Memory B cell (primary cell): ENCODE data around the gene RAET1E.
"Not testable (repeated sequence)": the region's sequence is repeated elsewhere in the genome, so short reads cannot be mapped to it uniquely, and the experiment has no call there.

Source experiments
- ATAC-seq: fragments of 150-1000 bp; cut with Tn5 transposase; 2 replicates; pipeline ENCODE4 v1.10.0; 2021; ENCODE audit warnings: low read depth, mild to moderate bottlenecking, moderate library complexity
- DNase-seq, 2 donors: peaks; one replicate each; pipeline ENCODE4 v3.0.0; 2022; ENCODE audit warnings: low spot score in 2 of 2
- H3K27ac Mint-ChIP-seq: one replicate; pipeline ENCODE4 v1.8.0; 2022; ENCODE audit warnings: mild to moderate bottlenecking, moderate library complexity, mixed read lengths
- H3K27me3 Mint-ChIP-seq: one replicate; pipeline ENCODE4 v1.8.0; 2022; ENCODE audit warnings: mixed read lengths
- H3K36me3 Mint-ChIP-seq: one replicate; pipeline ENCODE4 v1.8.0; 2022; ENCODE audit warnings: mild to moderate bottlenecking, mixed read lengths
- H3K4me1 Mint-ChIP-seq: one replicate; pipeline ENCODE4 v1.8.0; 2022; ENCODE audit warnings: mixed read lengths
- H3K4me3 Mint-ChIP-seq: one replicate; pipeline ENCODE4 v1.8.0; 2022; ENCODE audit warnings: mild to moderate bottlenecking, moderate library complexity, mixed read lengths
- H3K9me3 Mint-ChIP-seq: one replicate; pipeline ENCODE4 v1.8.0; 2022; ENCODE audit warnings: mixed read lengths

RAET1E gene

DNA sequence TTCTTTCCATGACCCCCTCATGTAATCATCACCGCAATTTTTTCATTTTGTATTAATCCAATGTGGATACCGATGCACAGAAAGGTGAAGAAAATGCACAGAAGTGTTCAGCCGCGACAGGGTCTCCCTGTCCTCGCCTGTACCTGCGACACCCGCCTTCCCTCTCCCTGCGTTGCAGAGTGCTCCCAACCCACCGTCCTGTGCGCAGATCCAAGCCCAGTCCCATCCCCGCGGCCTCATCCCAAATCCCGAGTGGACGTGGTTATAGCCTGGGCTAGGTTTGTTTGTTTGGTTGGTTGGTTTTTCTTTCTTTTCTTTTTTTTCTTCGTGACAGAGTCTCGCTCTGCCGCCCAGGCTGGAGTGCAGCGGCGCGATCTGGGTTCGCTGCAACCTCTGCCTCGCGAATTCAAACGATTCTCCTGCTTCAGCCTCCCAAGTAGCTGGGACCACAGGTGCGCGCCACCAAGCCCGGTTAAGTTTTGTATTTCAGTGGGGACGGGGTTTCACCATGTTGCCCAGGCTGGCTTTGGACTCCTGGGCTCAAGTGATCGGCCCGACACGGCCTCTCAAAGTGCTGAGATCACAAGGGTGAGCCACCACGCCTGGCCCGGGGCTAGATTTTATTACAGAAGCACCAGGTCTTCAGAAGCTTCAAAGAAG is 25.5 kb upstream of the RAET1E start:
- Mint-ChIP-seq H3K4me3 (peak overlapping the region; percentile 79), H3K9me3 (no peaks in the 10 kb centered on the region), H3K4me1 (peaks cover 18% of the 10 kb centered on the region), H3K36me3 (no peaks in the 10 kb centered on the region), H3K27ac (no peak overlapping the region), H3K27me3 (peaks cover 49% of the 10 kb centered on the region)
- no peak for DNase-seq
- ATAC-seq = peak; percentile 2

DNA sequence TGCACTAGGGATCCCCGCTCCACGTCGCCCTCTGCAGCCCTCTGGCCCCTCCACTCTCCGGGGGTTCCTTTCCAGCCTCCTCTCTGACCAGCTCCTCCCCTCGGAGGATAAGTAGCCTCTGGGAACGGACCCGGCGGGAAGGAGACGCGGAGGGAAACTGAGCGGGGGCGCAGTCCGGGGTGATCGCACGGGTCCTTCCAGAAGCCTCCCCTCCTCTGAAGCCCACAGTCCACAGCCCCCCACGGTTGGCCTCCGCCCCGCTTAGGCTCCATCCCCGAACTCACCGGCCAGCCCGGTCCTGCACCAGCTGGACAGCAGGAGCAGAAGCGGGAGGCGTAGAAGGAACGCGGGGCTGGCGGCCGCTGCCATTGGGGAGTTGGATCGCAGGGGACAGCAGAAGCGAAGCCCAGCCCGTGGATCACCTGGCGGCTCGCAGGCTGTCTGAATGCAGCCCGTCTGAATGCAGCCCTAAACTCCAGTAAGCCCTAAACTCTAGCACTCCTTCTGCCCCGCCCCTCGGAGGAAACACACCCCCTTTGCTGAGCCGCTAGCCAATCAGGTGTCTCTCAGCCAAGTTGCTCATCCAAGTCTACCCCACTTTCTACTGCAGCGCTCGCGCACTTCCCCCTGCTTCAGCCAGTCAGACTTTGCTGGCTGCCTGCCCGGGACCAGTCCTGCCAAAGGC is 24.9 kb upstream of the RAET1E start, which contains the start of gene RAET1G:
Gene RAET1G (minus strand): TSS at position 480 of the 685 bp plus-strand sequence. CDS start 111 bp downstream, at position 369.
- peak; percentile 91 for ATAC-seq
- Mint-ChIP-seq H3K27me3 (peaks cover 45% of the 10 kb centered on the region), H3K4me1 (peaks cover 18% of the 10 kb centered on the region), H3K4me3 (peak within 1 kb of the TSS; percentile 79), H3K36me3 (no peaks in the 10 kb centered on the region), H3K9me3 (no peaks in the 10 kb centered on the region), H3K27ac (no peak within 1 kb of the TSS)
- DNase-seq = peak; percentile 61 to 64

DNA sequence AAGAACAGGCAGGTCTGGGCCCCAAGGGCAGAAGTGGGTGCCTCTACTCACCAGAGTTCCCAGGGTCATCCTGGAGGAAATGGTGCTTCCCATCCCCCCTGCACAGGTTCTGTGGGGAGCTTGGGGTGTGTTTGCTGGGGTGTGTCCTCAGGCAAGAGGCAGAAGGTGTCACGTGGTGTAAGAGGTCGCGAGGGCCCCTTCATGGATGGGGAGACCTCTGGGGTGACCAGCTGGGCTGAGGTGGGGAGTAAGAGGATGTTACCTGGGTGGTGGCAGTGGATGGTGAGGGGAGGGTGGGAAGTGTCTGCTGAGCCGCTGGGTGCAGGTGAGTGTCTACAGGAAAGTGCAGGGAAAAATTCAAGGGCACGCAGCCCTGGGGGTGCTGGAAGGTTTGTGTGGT is 24.2 kb upstream of the RAET1E start:
- Mint-ChIP-seq H3K4me3 (peak overlapping the region; percentile 17), H3K4me1 (peaks cover 18% of the 10 kb centered on the region)

DNA sequence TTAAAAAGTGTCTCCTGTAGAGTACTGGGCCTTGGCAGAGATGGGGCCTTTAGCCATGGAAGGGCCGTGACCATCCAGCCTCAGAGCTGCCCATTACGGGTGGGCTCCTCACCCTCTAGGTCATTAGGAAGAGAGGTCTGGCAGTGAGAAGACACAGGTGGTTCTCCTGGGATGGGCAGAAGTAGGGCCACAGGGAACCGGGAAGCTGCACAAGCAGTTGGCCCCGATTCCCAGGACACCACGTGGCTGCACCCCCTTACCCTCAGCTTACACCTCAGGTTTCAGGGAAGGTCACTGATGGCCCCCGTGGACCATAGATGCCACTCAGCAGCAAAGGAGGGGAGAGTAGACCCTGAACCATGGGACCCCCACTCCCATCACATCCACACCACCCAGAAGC is 23.4 kb upstream of the RAET1E start:
- no peak for DNase-seq
- Mint-ChIP-seq H3K27ac (no peak overlapping the region), H3K4me3 (no peak overlapping the region), H3K9me3 (no peaks in the 10 kb centered on the region), H3K36me3 (no peaks in the 10 kb centered on the region), H3K4me1 (peaks cover 17% of the 10 kb centered on the region), H3K27me3 (peaks cover 39% of the 10 kb centered on the region)
- no peak for ATAC-seq

More for the DNA sequence above, 24.2 kb upstream of the RAET1E start:
- not testable (repeated sequence) for H3K27ac Mint-ChIP-seq, H3K9me3 Mint-ChIP-seq, ATAC-seq, H3K36me3 Mint-ChIP-seq, DNase-seq
- H3K27me3 Mint-ChIP-seq = peaks cover 40% of the 10 kb centered on the region

DNA sequence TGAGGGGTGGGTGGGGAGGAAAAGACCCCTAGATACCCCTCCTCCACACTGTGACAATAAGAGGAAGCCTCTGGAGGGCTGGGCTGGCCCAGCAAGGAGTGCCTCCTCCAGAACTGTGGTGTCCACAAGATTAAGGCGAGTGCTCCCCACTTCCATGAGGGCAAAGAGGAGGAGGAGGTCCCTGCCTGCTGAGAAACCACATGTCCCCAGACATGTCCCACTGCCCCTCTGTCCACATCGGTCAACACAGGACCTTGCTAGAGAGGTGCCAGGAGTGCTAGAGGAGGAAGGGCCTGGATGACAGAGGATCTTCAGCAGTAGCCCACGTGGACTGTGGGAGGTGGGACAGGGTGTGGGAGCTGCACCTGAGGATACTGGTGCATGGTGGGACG is 21.9 kb upstream of the RAET1E start:
- Mint-ChIP-seq H3K4me1 (peaks cover 15% of the 10 kb centered on the region), H3K27ac (no peak overlapping the region), H3K4me3 (no peak overlapping the region), H3K9me3 (no peaks in the 10 kb centered on the region), H3K27me3 (peaks cover 35% of the 10 kb centered on the region), H3K36me3 (no peaks in the 10 kb centered on the region)
- no peak for ATAC-seq
- no peak for DNase-seq

DNA sequence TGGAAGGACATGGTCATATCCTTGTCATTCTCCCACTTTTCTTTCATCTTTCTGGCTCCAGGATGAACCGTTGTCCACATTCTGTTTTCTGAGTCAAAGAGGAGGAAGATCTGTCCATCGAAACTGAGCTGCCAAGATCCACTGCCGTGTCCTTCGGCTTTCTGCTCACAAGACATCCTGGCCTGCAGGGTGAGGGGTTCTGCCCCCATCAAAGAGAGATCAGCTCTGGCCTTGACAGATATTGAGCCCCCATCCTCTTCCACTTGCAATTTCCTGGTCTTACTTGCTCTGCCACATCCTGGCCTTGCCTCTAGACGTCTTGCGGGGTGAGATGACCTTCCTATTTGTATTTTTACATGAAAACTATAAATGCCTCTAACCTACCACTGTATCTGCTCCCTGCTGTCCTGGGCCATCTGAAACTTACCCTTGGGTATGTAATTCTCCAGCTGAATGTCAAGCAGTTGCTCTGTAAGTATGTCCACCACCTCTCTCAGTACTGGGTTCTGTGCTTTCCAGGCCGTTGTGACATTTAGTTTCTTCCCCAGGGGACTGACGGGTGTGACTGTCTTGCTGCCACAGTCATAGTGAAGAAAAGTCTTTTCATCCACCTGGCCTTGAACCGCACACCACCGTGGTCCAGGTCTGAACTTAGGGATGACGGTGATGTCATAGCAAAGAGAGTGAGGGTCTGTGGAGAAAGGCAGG is 21.4 kb upstream of the RAET1E start:
- not testable (repeated sequence) for H3K9me3 Mint-ChIP-seq, H3K27ac Mint-ChIP-seq, ATAC-seq, H3K4me3 Mint-ChIP-seq, DNase-seq, H3K36me3 Mint-ChIP-seq
- Mint-ChIP-seq H3K4me1 (peaks cover 15% of the 10 kb centered on the region), H3K27me3 (peaks cover 31% of the 10 kb centered on the region)

DNA sequence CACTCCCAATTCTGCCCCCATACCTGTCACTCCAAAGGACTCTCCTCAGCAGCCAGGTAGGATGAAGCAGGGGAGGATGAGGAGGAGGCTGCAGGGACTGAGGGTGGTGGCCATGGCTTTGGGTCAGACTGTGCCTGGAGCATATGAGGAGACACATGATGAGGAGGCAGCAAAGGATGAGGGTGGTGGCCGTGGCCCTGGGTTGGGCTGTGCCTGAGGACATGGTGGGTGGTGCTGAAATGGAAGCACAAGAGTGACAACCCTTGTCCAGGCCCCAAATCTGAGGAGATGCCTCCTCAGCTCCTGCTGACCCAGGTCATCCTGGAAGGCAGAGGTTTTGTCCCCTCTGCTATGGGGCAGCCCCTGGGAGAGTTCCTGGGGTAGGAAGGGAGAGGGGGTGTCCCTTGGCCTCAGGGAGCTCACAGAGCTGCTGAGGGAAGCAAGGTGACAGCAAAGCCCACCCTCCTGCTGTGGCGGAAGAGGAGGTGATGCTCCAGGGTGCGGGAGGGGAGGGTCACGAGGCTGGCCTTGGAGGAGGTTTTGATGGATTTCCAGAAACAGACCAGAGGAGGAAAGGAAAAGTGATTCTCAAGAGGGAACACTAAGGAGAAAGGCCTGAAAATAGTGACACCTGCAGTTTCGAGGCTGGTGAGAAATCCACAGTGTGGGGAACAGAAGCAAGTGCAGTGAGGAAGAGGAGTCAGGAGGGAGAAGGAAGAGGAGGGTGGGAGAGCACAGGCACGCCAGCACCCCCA is 20.4 kb upstream of the RAET1E start:
- peaks cover 32% of the 10 kb centered on the region for H3K27me3 Mint-ChIP-seq
- no peaks in the 10 kb centered on the region for H3K9me3 Mint-ChIP-seq
- H3K36me3 Mint-ChIP-seq = no peaks in the 10 kb centered on the region
- ATAC-seq (no peak), DNase-seq (no peak)
- H3K4me3 Mint-ChIP-seq = no peak overlapping the region
- H3K4me1 Mint-ChIP-seq = peaks cover 12% of the 10 kb centered on the region
- H3K27ac Mint-ChIP-seq = no peak overlapping the region

DNA sequence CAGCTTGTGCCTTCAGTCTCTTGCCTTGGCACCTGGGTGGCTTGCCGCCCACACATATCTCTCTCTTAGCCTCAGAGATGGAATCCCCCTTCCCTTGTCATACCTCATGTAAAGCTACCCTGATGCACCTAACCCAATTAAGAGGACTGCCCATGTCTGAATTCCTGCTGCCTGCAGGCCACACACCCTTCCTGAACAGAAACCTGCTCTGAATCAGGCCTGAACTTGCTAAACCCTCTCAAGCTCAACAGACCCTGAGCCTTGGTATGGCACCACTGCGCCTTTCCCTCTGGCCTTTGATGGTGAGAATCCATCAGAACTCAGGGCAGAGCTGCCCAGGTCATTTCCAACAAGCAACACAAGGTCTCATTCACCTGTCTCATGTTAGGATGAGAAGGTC is 19.8 kb upstream of the RAET1E start:
- H3K27ac Mint-ChIP-seq = no peak overlapping the region
- no peaks in the 10 kb centered on the region for H3K9me3 Mint-ChIP-seq
- DNase-seq = no peak
- ATAC-seq = peak; percentile 21
- H3K4me1 Mint-ChIP-seq = peaks cover 6% of the 10 kb centered on the region
- H3K36me3 Mint-ChIP-seq = no peaks in the 10 kb centered on the region
- H3K4me3 Mint-ChIP-seq = no peak overlapping the region
- peaks cover 29% of the 10 kb centered on the region for H3K27me3 Mint-ChIP-seq

DNA sequence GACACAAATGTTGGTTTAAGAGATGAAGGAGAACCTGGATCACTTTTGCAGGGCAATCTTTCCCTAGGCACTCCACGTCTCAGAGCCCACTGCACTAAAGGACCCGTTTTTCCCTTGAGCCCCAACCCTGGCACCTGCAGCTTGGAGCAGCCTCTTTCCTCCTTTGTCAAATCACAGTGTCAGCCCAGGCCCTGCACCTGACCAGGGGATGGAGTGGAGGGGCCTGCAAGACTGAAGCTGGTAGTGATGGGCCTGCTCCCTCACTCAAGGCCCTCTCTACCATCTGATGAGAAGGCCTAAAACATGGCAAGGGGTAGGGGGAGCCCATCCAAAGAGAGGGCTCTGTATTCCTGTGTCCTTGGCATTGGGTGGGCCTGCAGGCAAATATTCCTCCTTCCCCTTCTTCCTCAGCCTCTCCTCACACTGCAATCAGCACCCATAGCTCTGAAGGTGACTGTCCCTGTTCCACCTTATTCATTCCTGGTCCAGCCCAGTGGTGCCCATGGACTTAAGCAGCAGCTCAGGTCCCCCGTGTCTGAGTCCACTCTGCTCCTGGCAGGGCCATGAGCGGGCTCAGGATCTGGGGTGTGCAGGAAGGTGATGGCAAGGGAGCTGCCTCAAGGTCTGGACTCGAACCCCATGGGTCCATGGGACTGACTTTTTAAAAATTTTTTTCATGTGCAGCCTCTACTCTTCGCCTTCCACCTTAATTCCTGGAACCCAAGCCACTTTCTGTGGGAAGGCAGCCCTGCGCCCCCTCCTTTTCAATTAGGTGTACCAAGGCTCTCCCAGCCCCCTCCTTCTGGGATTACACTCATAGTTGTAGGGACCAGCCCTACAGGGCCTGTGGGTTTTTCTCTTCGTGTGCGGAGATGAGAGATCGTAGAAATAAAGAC is 18.3 kb upstream of the RAET1E start:
- Mint-ChIP-seq H3K27ac (no peak overlapping the region), H3K9me3 (no peaks in the 10 kb centered on the region), H3K4me3 (no peak overlapping the region), H3K36me3 (no peaks in the 10 kb centered on the region), H3K4me1 (no peaks in the 10 kb centered on the region), H3K27me3 (peaks cover 21% of the 10 kb centered on the region)
- DNase-seq (no peak), ATAC-seq (no peak)

DNA sequence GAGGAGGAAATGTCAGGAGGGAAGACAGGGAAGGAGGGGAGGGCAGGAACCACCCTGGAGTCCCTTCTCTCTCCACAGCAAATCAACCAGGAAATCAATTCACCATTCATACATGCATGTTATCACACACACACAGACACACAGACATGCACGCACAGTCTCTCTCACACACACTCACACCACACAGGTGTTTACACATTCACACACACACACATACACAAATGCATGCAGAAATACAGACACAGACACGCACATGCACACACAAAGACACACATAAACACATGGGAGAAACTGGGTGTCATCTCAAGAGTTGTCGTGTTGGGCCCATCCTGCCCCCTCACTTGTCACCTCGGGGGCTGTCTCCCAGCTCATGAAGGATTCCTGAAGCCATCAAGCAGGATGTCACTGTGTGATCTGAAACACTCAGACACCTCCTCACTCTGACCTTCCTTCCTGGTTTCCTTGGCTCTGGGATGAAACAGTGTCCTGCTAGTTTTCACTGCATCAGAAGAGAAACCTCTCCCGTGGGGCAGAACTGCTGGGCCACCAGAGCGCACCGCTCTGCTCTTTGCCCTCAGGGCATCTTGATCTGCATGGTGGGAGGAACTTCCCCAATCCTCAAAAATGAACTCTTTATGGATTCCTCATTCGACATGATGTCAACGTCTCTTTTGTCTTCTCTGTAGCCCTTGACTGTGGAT is 15.8 kb upstream of the RAET1E start:
- no peak overlapping the region for H3K27ac Mint-ChIP-seq
- no peak overlapping the region for H3K4me3 Mint-ChIP-seq
- no peaks in the 10 kb centered on the region for H3K4me1 Mint-ChIP-seq
- peaks cover 11% of the 10 kb centered on the region for H3K27me3 Mint-ChIP-seq
- peaks cover 2% of the 10 kb centered on the region for H3K9me3 Mint-ChIP-seq
- ATAC-seq (no peak), DNase-seq (no peak)
- no peaks in the 10 kb centered on the region for H3K36me3 Mint-ChIP-seq

DNA sequence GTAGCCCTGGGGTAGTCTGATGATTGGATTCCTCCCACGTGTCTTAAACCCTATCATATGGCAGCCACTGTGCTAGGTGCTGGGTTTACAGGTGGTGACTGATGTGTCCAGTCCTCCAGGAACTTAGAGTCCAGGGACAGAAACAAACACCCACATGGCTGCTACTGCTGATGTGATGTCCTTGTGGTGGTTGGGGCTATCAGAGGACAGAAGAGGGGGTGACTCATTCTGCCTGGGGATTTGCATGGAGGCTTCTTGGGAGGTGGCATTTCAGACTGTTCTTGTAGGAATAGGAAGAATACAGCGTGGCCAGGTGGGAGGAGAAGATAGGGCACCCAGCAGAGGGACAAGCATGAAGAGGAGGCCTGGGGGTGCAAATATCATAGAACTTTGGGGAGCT is 15.2 kb upstream of the RAET1E start:
- H3K4me1 Mint-ChIP-seq = no peaks in the 10 kb centered on the region
- H3K4me3 Mint-ChIP-seq = no peak overlapping the region
- H3K27me3 Mint-ChIP-seq = peaks cover 10% of the 10 kb centered on the region
- peaks cover under 1% of the 10 kb centered on the region for H3K36me3 Mint-ChIP-seq
- peaks cover 3% of the 10 kb centered on the region for H3K9me3 Mint-ChIP-seq
- ATAC-seq (no peak), DNase-seq (no peak)
- no peak overlapping the region for H3K27ac Mint-ChIP-seq

DNA sequence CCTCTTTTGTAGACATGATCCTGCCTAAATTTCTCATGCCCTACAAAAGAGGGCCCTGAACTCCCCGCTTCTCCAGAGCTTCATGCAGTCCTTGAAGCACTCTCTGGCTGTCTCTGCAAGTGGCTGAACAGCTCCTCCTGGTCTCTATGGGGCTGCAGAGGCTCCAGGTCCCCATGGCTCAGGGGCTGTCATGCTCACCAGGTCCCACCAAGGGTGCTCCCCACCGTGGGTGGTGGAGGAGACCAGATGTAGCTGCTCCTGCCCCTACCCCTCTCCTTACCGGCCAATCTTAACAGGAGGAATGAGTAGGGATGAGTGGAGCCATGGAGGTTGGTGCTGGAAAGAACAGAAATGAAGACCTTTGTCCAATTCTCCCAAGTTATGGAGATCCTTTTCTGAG is 14.8 kb upstream of the RAET1E start:
- not testable (repeated sequence) for DNase-seq, H3K4me1 Mint-ChIP-seq, H3K9me3 Mint-ChIP-seq, H3K36me3 Mint-ChIP-seq, ATAC-seq, H3K27ac Mint-ChIP-seq, H3K4me3 Mint-ChIP-seq
- H3K27me3 Mint-ChIP-seq = peaks cover 10% of the 10 kb centered on the region

DNA sequence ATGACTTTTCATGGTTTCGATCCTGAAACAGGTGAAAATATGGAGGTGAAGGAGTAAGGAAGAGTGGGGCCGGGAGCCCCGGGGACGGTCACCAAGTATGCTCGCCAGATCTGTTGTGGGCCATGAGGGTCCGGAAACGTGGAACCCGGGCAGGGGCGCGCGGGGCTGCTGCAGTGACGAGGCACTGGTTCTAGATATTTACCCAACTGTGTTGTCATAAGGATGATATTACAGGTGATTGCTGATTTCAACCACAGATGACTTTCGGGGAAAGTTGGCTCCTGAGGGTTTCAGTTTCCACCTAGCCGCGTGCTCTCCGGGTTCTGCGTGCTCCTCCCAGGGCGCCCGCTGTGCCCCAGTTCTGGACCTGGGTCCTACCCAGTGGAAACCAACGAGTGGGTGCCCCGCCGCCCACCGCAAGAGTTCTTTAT is 12.8 kb upstream of the RAET1E start:
- no peak overlapping the region for H3K27ac Mint-ChIP-seq
- no peak for DNase-seq
- H3K36me3 Mint-ChIP-seq = peaks cover 3% of the 10 kb centered on the region
- peaks cover 12% of the 10 kb centered on the region for H3K27me3 Mint-ChIP-seq
- no peak for ATAC-seq
- peaks cover 10% of the 10 kb centered on the region for H3K9me3 Mint-ChIP-seq
- H3K4me1 Mint-ChIP-seq = no peaks in the 10 kb centered on the region
- no peak overlapping the region for H3K4me3 Mint-ChIP-seq
